PC-9 (cell line): ENCODE data around the gene NFIA.

Source experiments
- CTCF ChIP-seq: fragments of 200-600 bp; sonication (generic); conservative IDR thresholded peaks from 2 replicates; pipeline ENCODE4 v1.6.1; 2017; ENCODE audit warnings: mixed run types, antibody characterized with exemption, mild to moderate bottlenecking, moderate library complexity
- EZH2 ChIP-seq: fragments of 200-600 bp; sonication (generic); IDR thresholded peaks from 2 replicates; pipeline ENCODE4 v1.8.0; 2017; ENCODE audit warnings: antibody characterized with exemption, low read depth

GRCh38 chr1:61132645-61133334 is 50.4 kb downstream of the NFIA start:
- TF ChIP-seq EZH2 = no peak
- TF ChIP-seq CTCF = no peak
